Cardiac muscle cell (in vitro differentiated cells and primary cell): ENCODE measurements around the gene PPFIA2. TPM values are rescaled to one million over a fixed set of nuclear protein-coding genes. Genes with fewer than 3 reads are reported as not detected.

Experiments used
- DNase-seq, 2 donors: peaks; one replicate each; pipeline versions ENCODE4 v3.0.0 to v3.0.0-alpha.2; 2010 to 2017; ENCODE audit warnings: low read depth in 1 of 2, low spot score in 1 of 2
- H3K27ac ChIP-seq: fragments of 200-600 bp; sonication (generic); 2 replicates; pipeline ENCODE4 v1.5.1; 2016
- H3K27me3 ChIP-seq: fragments of 200-600 bp; sonication (generic); 2 replicates; pipeline ENCODE4 v1.6.0; 2016; ENCODE audit warnings: control low read depth
- H3K36me3 ChIP-seq: fragments of 200-600 bp; sonication (generic); 2 replicates; pipeline ENCODE4 v1.5.1; 2016; ENCODE audit warnings: control low read depth
- H3K4me1 ChIP-seq: fragments of 200-600 bp; sonication (generic); 2 replicates; pipeline ENCODE4 v1.8.1; 2017; ENCODE audit warnings: low read depth, mild to moderate bottlenecking, mixed run types
- H3K4me3 ChIP-seq: fragments of 200-600 bp; sonication (generic); 2 replicates; pipeline ENCODE4 v1.5.1; 2016; ENCODE audit warnings: mild to moderate bottlenecking
- H3K9me3 ChIP-seq: fragments of 200-600 bp; sonication (generic); 2 replicates; pipeline ENCODE4 v1.5.1; 2017; ENCODE audit warnings: low read depth, mild to moderate bottlenecking, control low read depth
- polyA plus RNA-seq: library from polyadenylated mRNA; unstranded; fragments of >200 nt; fragmentation: Nextera tagmentation; extraction: Ambion mirVana; gene quantifications from 2 replicates; pipeline ENCODE4 v1.2.1, GENCODE V29; 2016
- total RNA-seq: library from RNA; depleted of rRNA; stranded (reverse); fragments of >200 nt; gene quantifications from 2 replicates; pipeline ENCODE4 v1.2.3, GENCODE V29; 2016
- TF ChIP-seq, protein P1 (sequence below): IDR thresholded peaks from 2 replicates; pipeline ENCODE4 v1.5.1; 2012; ENCODE audit warnings: low read depth, mild to moderate bottlenecking, low read length

The PPFIA2 gene
- total and polyA plus RNA-seq, 2 experiments from 2014 or later = 17.1 to 53.5 TPM

DNA sequence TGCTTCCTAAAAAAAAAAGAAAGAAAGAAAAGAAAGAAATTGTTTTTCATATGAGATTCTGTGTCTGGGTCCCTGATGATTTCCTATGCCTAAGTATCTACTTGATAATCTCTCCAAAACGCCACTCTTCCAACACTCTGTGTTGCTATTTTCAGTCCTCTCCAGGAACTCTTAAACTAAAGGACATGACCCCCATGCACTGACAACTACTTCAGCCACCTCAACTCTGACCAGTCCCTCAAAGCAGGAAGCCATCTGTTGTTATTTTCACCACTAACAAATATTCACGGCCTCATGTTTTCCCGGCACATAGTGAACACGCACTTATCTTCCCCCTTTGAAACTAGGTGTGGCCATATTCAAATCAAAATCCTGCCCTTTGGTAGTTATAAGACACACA is 259.3 kb downstream of the PPFIA2 start:
- TF ChIP-seq, protein P1, sequence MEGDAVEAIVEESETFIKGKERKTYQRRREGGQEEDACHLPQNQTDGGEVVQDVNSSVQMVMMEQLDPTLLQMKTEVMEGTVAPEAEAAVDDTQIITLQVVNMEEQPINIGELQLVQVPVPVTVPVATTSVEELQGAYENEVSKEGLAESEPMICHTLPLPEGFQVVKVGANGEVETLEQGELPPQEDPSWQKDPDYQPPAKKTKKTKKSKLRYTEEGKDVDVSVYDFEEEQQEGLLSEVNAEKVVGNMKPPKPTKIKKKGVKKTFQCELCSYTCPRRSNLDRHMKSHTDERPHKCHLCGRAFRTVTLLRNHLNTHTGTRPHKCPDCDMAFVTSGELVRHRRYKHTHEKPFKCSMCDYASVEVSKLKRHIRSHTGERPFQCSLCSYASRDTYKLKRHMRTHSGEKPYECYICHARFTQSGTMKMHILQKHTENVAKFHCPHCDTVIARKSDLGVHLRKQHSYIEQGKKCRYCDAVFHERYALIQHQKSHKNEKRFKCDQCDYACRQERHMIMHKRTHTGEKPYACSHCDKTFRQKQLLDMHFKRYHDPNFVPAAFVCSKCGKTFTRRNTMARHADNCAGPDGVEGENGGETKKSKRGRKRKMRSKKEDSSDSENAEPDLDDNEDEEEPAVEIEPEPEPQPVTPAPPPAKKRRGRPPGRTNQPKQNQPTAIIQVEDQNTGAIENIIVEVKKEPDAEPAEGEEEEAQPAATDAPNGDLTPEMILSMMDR = no peak
- no peaks in the 10 kb centered on the region for H3K36me3 ChIP-seq
- H3K27ac ChIP-seq = peak overlapping the region; percentile 88
- H3K4me3 ChIP-seq = no peak overlapping the region
- no peaks in the 10 kb centered on the region for H3K27me3 ChIP-seq
- H3K4me1 ChIP-seq = peaks cover 55% of the 10 kb centered on the region
- DNase-seq = peak in 1 of 2 donors; percentile 86
- no peaks in the 10 kb centered on the region for H3K9me3 ChIP-seq

DNA sequence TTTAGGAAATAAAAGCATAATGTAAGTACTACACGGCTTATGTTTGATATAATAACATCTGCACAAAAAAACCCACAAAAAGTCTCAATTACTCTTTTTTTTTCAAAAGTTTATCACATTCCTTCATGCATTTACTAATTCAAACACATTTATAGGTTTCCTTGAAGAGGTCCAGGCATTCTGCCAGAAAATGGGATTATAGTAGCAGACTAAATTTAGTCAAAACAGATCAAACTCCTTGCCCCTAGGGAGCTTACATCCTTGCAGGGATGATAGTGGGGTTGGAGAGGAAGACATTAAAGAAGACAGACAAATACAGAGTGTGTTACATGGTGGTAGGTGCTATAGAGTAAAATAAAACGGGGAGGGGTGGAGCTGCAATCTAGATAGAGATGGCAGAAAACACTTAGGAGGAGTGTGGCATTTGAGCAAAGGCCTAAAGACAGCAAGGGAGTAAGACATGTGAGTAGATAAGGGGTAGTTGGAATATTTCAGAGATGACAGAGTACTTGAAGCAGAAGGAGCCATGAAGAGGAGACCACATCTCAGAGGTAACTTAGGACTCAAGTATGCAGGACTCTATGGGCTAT is 266.9 kb downstream of the PPFIA2 start:
- peaks cover 57% of the 10 kb centered on the region for H3K4me1 ChIP-seq
- no peaks in the 10 kb centered on the region for H3K9me3 ChIP-seq
- TF ChIP-seq, protein P1 = no peak
- no peaks in the 10 kb centered on the region for H3K27me3 ChIP-seq
- H3K4me3 ChIP-seq = no peak overlapping the region
- H3K27ac ChIP-seq = peak overlapping the region; percentile 79
- no peaks in the 10 kb centered on the region for H3K36me3 ChIP-seq
- DNase-seq = peak; percentile 11 to 59

DNA sequence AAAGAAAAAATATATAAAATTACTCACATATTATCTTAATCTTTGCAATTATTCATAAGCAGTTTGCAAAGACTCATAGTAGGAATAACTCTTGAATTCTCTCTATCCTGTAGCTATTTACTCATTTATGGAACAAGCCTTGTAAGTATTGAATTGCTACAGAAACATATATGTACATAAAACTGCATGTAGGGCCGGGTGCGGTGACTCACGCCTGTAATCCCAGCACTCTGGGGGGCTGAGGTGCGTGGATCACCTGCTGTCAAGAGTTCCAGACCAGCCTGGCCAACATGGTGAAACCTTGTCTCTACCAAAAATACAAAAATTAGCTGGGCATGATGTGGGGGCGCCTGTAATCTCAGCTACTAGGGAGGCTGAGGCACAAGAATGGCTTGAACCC is 286.2 kb downstream of the PPFIA2 start:
- Histone ChIP-seq H3K36me3 (no peaks in the 10 kb centered on the region), H3K4me3 (no peak overlapping the region), H3K4me1 (no peaks in the 10 kb centered on the region), H3K9me3 (no peaks in the 10 kb centered on the region), H3K27ac (no peak overlapping the region), H3K27me3 (no peaks in the 10 kb centered on the region)
- TF ChIP-seq, protein P1 = no peak
- DNase-seq = no peak

DNA sequence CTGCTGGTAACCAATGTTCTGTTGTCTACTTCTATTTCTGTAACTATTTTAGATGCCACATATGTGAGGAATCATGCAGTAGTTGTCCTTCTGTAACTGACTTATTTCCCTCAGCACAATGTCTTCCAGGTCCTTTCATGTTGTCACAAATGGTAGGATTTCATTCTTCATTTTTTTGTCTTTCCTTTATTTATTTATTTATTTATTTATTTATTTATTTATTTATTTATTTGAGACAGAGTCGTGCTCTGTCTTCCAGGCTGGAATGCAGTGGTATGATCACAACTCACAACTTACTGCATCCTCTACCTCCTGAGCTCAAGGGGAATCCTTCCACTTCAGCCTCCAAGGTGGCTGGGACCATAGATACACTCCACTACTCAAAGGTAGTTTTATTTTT is 288.2 kb downstream of the PPFIA2 start:
- no peaks in the 10 kb centered on the region for H3K4me1 ChIP-seq
- TF ChIP-seq, protein P1 = no peak
- no peak overlapping the region for H3K4me3 ChIP-seq
- no peaks in the 10 kb centered on the region for H3K36me3 ChIP-seq
- H3K27me3 ChIP-seq = no peaks in the 10 kb centered on the region
- no peaks in the 10 kb centered on the region for H3K9me3 ChIP-seq
- H3K27ac ChIP-seq = no peak overlapping the region
- DNase-seq = no peak

DNA sequence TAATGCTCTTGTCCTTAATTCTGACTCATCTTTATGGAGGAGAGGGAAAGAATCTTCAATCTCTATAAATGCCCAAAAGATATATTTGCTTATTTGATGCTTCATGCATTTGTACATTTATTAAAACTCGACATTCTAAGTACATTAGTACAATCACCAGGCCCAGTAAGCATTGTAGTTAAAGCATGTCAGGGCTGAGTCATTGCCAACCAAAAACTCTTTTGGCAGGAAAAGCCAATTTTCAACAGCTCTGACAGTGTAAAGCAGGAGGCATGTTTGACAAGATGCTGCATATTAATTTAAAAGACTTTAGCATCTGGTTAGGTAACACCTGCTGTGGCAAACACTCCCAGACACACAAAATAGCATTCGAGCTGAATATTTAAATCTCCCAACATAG is 290.9 kb downstream of the PPFIA2 start:
- Histone ChIP-seq H3K27me3 (no peaks in the 10 kb centered on the region), H3K4me3 (no peak overlapping the region), H3K4me1 (peaks cover 24% of the 10 kb centered on the region), H3K27ac (no peak overlapping the region), H3K9me3 (no peaks in the 10 kb centered on the region), H3K36me3 (no peaks in the 10 kb centered on the region)
- TF ChIP-seq, protein P1 = no peak
- peak in 1 of 2 donors; percentile 41 for DNase-seq
